Astrocyte (in vitro differentiated cells and primary cell): Measurements from ENCODE around the gene GPNMB. TPM values are rescaled to one million over a fixed set of nuclear protein-coding genes. Genes with fewer than 3 reads are reported as not detected.

Experiments used
- DNase-seq: peaks from one replicate; pipeline ENCODE4 v3.0.0-alpha.2; 2010; ENCODE audit warnings: low read depth
- FAIRE-seq: peaks from 2 replicates; lab custom pipeline; 2011; peaks lifted over from hg19 to GRCh38; lab: Jason Lieb, UNC
- H2AFZ ChIP-seq: 2 replicates; pipeline ENCODE4 v1.6.0; 2012; ENCODE audit warnings: low read depth, low read length, inconsistent platforms
- H3K27ac ChIP-seq: 2 replicates; pipeline ENCODE4 v1.5.1; 2011; ENCODE audit warnings: low read depth, low read length, inconsistent platforms
- H3K27me3 ChIP-seq: 2 replicates; pipeline ENCODE4 v1.6.0; 2011; ENCODE audit warnings: low read length, inconsistent platforms; ENCODE audit not compliant: insufficient read depth
- H3K36me3 ChIP-seq: 2 replicates; pipeline ENCODE4 v1.5.1; 2011; ENCODE audit warnings: low read length, inconsistent platforms; ENCODE audit not compliant: insufficient read depth
- H3K4me1 ChIP-seq: 2 replicates; pipeline ENCODE4 v1.5.1; 2011; ENCODE audit warnings: low read length, inconsistent platforms; ENCODE audit not compliant: insufficient read depth
- H3K4me2 ChIP-seq: 2 replicates; pipeline ENCODE4 v1.6.0; 2012; ENCODE audit warnings: low read length, inconsistent platforms
- H3K4me3 ChIP-seq: 2 replicates; pipeline ENCODE4 v1.5.1; 2011; ENCODE audit warnings: low read depth, mild to moderate bottlenecking, low read length, inconsistent platforms; ENCODE audit not compliant: insufficient read depth
- H3K79me2 ChIP-seq: 2 replicates; pipeline ENCODE4 v1.6.0; 2012; ENCODE audit warnings: mild to moderate bottlenecking, low read length, inconsistent platforms; ENCODE audit not compliant: insufficient read depth
- H3K9ac ChIP-seq: 2 replicates; pipeline ENCODE4 v1.6.0; 2012; ENCODE audit warnings: mild to moderate bottlenecking, low read length, inconsistent platforms
- H3K9me3 ChIP-seq: 2 replicates; pipeline ENCODE4 v1.5.1; 2012; ENCODE audit warnings: low read depth, mild to moderate bottlenecking, low read length, inconsistent platforms; ENCODE audit not compliant: insufficient read depth
- H4K20me1 ChIP-seq: 2 replicates; pipeline ENCODE4 v1.6.0; 2012; ENCODE audit warnings: low read length, inconsistent platforms; ENCODE audit not compliant: insufficient read depth
- H3K27ac Mint-ChIP-seq: one replicate; pipeline ENCODE4 v1.8.0; 2021; ENCODE audit warnings: mild to moderate bottlenecking, mixed read lengths; ENCODE audit not compliant: unreplicated experiment
- H3K27me3 Mint-ChIP-seq: one replicate; pipeline ENCODE4 v1.8.0; 2021; ENCODE audit warnings: low read depth, mixed read lengths; ENCODE audit not compliant: unreplicated experiment
- H3K36me3 Mint-ChIP-seq: one replicate; pipeline ENCODE4 v1.8.0; 2021; ENCODE audit warnings: low read depth, mixed read lengths; ENCODE audit not compliant: unreplicated experiment
- H3K4me1 Mint-ChIP-seq: one replicate; pipeline ENCODE4 v1.8.0; 2021; ENCODE audit warnings: low read depth, mixed read lengths; ENCODE audit not compliant: unreplicated experiment
- H3K4me3 Mint-ChIP-seq: one replicate; pipeline ENCODE4 v1.8.0; 2021; ENCODE audit warnings: mild to moderate bottlenecking, moderate library complexity, mixed read lengths; ENCODE audit not compliant: unreplicated experiment
- H3K9me3 Mint-ChIP-seq: one replicate; pipeline ENCODE4 v1.8.0; 2021; ENCODE audit warnings: mild to moderate bottlenecking, mixed read lengths; ENCODE audit not compliant: unreplicated experiment
- EZH2 ChIP-seq: IDR thresholded peaks from 2 replicates; pipeline ENCODE4 v1.6.1; 2012; ENCODE audit warnings: mild to moderate bottlenecking, low read length, inconsistent platforms; ENCODE audit not compliant: insufficient read depth
- total RNA-seq: library from RNA; stranded (reverse); gene quantifications from 2 replicates; pipeline ENCODE4 v1.2.1, GENCODE V29; 2021
- TF ChIP-seq, protein P1 (sequence below): IDR thresholded peaks from 2 replicates; pipeline ENCODE4 v1.5.1; 2011; ENCODE audit warnings: low read depth, mild to moderate bottlenecking, inconsistent platforms, low read length, moderate library complexity; ENCODE audit not compliant: insufficient read depth

The GPNMB gene
- total RNA-seq, 1 donor from 2014 or later, result 0.91 TPM

DNA sequence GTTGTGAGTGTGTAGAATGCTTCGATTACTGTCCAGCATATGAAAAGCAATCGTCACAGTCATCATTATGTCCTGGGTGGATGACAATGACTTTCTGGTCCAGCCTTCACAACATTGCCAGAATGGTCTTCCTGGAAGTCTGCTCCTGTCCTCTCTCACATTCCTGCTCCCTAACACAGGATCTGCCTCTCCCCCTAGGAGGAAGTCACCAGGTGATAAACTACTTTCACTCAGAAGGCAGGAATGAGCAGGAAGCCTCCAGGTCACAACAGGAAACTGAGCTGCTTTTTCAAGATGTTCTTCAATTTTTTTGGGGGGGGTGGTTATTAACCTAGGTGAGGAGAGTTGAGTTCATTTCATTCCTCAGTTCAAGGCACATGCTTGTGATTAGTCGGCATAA lies 13.6 kb upstream of the GPNMB start:
- H3K9me3 Mint-ChIP-seq, result peaks cover 2% of the 10 kb centered on the region
- no peak overlapping the region for H3K27ac Mint-ChIP-seq
- DNase-seq (no peak), FAIRE-seq (no peak)
- H3K4me1 ChIP-seq, result no peaks in the 10 kb centered on the region
- no peaks in the 10 kb centered on the region for H3K27me3 ChIP-seq
- peaks cover 4% of the 10 kb centered on the region for H3K9me3 ChIP-seq
- H3K4me3 ChIP-seq, result no peak overlapping the region
- no peak overlapping the region for H3K27ac ChIP-seq
- H3K4me2 ChIP-seq, result no peak overlapping the region
- no peaks in the 10 kb centered on the region for H3K4me1 Mint-ChIP-seq
- H3K79me2 ChIP-seq, result no peaks in the 10 kb centered on the region
- H3K36me3 Mint-ChIP-seq, result no peaks in the 10 kb centered on the region
- no peak overlapping the region for H2AFZ ChIP-seq
- no peak for TF ChIP-seq EZH2
- TF ChIP-seq, protein P1, sequence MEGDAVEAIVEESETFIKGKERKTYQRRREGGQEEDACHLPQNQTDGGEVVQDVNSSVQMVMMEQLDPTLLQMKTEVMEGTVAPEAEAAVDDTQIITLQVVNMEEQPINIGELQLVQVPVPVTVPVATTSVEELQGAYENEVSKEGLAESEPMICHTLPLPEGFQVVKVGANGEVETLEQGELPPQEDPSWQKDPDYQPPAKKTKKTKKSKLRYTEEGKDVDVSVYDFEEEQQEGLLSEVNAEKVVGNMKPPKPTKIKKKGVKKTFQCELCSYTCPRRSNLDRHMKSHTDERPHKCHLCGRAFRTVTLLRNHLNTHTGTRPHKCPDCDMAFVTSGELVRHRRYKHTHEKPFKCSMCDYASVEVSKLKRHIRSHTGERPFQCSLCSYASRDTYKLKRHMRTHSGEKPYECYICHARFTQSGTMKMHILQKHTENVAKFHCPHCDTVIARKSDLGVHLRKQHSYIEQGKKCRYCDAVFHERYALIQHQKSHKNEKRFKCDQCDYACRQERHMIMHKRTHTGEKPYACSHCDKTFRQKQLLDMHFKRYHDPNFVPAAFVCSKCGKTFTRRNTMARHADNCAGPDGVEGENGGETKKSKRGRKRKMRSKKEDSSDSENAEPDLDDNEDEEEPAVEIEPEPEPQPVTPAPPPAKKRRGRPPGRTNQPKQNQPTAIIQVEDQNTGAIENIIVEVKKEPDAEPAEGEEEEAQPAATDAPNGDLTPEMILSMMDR, result no peak
- no peaks in the 10 kb centered on the region for H3K36me3 ChIP-seq
- no peak overlapping the region for H3K4me3 Mint-ChIP-seq
- no peak overlapping the region for H3K9ac ChIP-seq
- H3K27me3 Mint-ChIP-seq, result no peaks in the 10 kb centered on the region
- no peaks in the 10 kb centered on the region for H4K20me1 ChIP-seq

- H2AFZ ChIP-seq, result no peak overlapping the region
- H3K27ac ChIP-seq, result no peak overlapping the region
Observed at GRCh38 chr7:23234569-23235296, 11.8 kb upstream of the GPNMB start.

DNA sequence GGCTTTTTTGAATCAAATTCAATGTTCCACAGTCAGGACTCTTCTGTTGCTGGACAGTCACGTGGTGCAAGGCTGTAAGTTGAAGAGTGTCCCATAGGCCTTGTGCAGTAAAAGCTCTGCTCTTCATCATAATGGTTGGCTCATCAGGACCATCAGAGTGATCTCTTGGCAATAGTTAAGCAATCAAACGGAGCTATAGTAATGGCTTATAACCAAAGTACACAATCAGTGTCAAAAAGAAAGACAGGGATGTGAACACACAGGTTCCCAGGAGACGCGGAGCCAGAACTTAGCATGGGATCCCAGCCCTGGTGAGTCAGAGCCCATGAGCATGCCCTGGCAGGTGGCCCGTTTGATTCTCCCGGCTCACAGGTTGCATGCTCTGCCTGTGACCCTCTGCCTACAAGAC lies 10.8 kb upstream of the GPNMB start:
- H3K27ac Mint-ChIP-seq, result no peak overlapping the region
- H3K4me3 ChIP-seq, result no peak overlapping the region
- no peaks in the 10 kb centered on the region for H3K4me1 Mint-ChIP-seq
- no peak overlapping the region for H3K4me2 ChIP-seq
- no peaks in the 10 kb centered on the region for H3K4me1 ChIP-seq
- DNase-seq (peak; percentile 48), FAIRE-seq (no peak)
- H3K27ac ChIP-seq, result no peak overlapping the region
- H3K9ac ChIP-seq, result no peak overlapping the region
- H3K27me3 Mint-ChIP-seq, result no peaks in the 10 kb centered on the region
- TF ChIP-seq, protein P1, result no peak
- TF ChIP-seq EZH2, result no peak
- no peaks in the 10 kb centered on the region for H3K79me2 ChIP-seq
- H3K27me3 ChIP-seq, result no peaks in the 10 kb centered on the region
- H2AFZ ChIP-seq, result no peak overlapping the region
- no peaks in the 10 kb centered on the region for H3K9me3 ChIP-seq
- H3K36me3 ChIP-seq, result no peaks in the 10 kb centered on the region
- peaks cover 2% of the 10 kb centered on the region for H3K9me3 Mint-ChIP-seq
- no peak overlapping the region for H3K4me3 Mint-ChIP-seq
- H3K36me3 Mint-ChIP-seq, result no peaks in the 10 kb centered on the region
- no peaks in the 10 kb centered on the region for H4K20me1 ChIP-seq

More at GRCh38 chr7:23234569-23235296, 11.8 kb upstream of the GPNMB start:
- Histone ChIP-seq H3K9ac (no peak overlapping the region), H3K4me1 (no peaks in the 10 kb centered on the region), H3K9me3 (no peaks in the 10 kb centered on the region), H3K4me2 (no peak overlapping the region), H4K20me1 (no peaks in the 10 kb centered on the region), H3K79me2 (no peaks in the 10 kb centered on the region), H3K36me3 (no peaks in the 10 kb centered on the region), H3K4me3 (no peak overlapping the region), H3K27me3 (no peaks in the 10 kb centered on the region)
- TF ChIP-seq, protein P1, result no peak
- Mint-ChIP-seq H3K4me1 (no peaks in the 10 kb centered on the region), H3K36me3 (no peaks in the 10 kb centered on the region), H3K4me3 (no peak overlapping the region), H3K9me3 (peaks cover 2% of the 10 kb centered on the region), H3K27ac (no peak overlapping the region), H3K27me3 (no peaks in the 10 kb centered on the region)
- DNase-seq (no peak), FAIRE-seq (no peak)
